Measurements from ENCODE around the gene CHN2. TPM values are rescaled to one million over a fixed set of nuclear protein-coding genes. Genes with fewer than 3 reads are reported as not detected.

Gene CHN2
- total RNA-seq, 1 experiment from 2014 or later: 7.7 TPM

DNA sequence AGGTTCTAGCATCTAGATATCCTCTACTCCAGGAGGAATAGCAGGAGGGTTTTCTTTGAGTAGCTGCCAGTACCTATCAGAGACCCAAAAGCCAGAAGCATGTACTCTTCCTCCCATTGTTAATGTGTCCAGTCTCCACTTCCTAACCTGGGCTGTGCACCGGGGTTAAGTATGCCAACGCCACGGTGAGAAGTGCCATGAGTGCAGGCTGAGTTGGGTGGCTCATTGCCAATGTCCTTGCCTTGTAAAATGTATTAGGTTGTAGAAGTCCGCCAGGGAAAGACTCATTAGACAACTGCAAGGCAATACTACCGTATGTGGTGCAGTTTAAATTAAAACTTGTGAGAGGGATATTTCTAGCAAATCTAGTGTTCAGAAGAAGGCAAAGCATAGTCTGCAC is 314.0 kb downstream of the CHN2 start:
- POLR2A ChIA-PET (ENCODE audit: unreplicated experiment): no interaction called here
- no peak overlapping the region for H3K27ac ChIP-seq (ENCODE audit: low read length)
- ATAC-seq: no peak

GRCh38 chr7:29510028-29510427 is 315.5 kb downstream of the CHN2 start:
- TF ChIP-seq EZH2 (IDR thresholded peaks at IDR 0.05; ENCODE audit: low read length, unreplicated experiment): no peak
- TF ChIP-seq, protein P1, sequence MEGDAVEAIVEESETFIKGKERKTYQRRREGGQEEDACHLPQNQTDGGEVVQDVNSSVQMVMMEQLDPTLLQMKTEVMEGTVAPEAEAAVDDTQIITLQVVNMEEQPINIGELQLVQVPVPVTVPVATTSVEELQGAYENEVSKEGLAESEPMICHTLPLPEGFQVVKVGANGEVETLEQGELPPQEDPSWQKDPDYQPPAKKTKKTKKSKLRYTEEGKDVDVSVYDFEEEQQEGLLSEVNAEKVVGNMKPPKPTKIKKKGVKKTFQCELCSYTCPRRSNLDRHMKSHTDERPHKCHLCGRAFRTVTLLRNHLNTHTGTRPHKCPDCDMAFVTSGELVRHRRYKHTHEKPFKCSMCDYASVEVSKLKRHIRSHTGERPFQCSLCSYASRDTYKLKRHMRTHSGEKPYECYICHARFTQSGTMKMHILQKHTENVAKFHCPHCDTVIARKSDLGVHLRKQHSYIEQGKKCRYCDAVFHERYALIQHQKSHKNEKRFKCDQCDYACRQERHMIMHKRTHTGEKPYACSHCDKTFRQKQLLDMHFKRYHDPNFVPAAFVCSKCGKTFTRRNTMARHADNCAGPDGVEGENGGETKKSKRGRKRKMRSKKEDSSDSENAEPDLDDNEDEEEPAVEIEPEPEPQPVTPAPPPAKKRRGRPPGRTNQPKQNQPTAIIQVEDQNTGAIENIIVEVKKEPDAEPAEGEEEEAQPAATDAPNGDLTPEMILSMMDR (conservative IDR thresholded peaks at IDR 0.05; ENCODE audit: low read depth, low read length): no peak
- TF ChIP-seq EZH2phosphoT487 (IDR thresholded peaks at IDR 0.05; ENCODE audit: borderline replicate concordance, low read length): no peak
- Histone ChIP-seq H3K4me3 (ENCODE audit: low read length) (no peak overlapping the region), H4K20me1 (ENCODE audit: low read length) (no peaks in the 10 kb centered on the region), H3K9me2 (replicated peaks; ENCODE audit: low read length) (no peaks in the 10 kb centered on the region), H3K27me3 (ENCODE audit: low read length) (no peaks in the 10 kb centered on the region), H3K36me3 (ENCODE audit: low read depth, low read length) (no peaks in the 10 kb centered on the region), H3K9ac (ENCODE audit: low read length) (no peak overlapping the region), H3K9me3 (ENCODE audit: low read length) (no peaks in the 10 kb centered on the region), H3K4me1 (ENCODE audit: insufficient read depth, low read length) (no peaks in the 10 kb centered on the region), H2AFZ (ENCODE audit: low read length) (no peak overlapping the region), H3K79me2 (ENCODE audit: low read length) (no peaks in the 10 kb centered on the region), H3F3A (ENCODE audit: low read length, unreplicated experiment) (no peaks in the 10 kb centered on the region), H3K4me2 (ENCODE audit: low read length) (no peak overlapping the region), H3K27ac (ENCODE audit: low read length) (no peak overlapping the region)
- POLR2A ChIA-PET (ENCODE audit: unreplicated experiment): no interaction called here
- CTCF ChIA-PET: no interaction called here
- intact Hi-C loops (cut with micrococcal nuclease): no loop called here
- ATAC-seq (no peak), DNase-seq (no peak)
- no TSS peak for BruUV-seq (replicated peaks)

More for the DNA sequence above, 314.0 kb downstream of the CHN2 start:
- BruUV-seq (replicated peaks): no TSS peak
- Histone ChIP-seq H3K79me2 (ENCODE audit: low read length) (no peaks in the 10 kb centered on the region), H3K9me2 (replicated peaks; ENCODE audit: low read length) (no peaks in the 10 kb centered on the region), H2AFZ (ENCODE audit: low read length) (no peak overlapping the region), H3K4me3 (ENCODE audit: low read length) (no peak overlapping the region), H3K4me2 (ENCODE audit: low read length) (no peak overlapping the region), H3K4me1 (ENCODE audit: insufficient read depth, low read length) (no peaks in the 10 kb centered on the region), H4K20me1 (ENCODE audit: low read length) (no peaks in the 10 kb centered on the region), H3K9me3 (ENCODE audit: low read length) (no peaks in the 10 kb centered on the region), H3K36me3 (ENCODE audit: low read depth, low read length) (no peaks in the 10 kb centered on the region), H3K9ac (ENCODE audit: low read length) (no peak overlapping the region), H3K27me3 (ENCODE audit: low read length) (no peaks in the 10 kb centered on the region), H3F3A (ENCODE audit: low read length, unreplicated experiment) (no peaks in the 10 kb centered on the region)
- CTCF ChIA-PET: no interaction called here
- TF ChIP-seq EZH2 (IDR thresholded peaks at IDR 0.05; ENCODE audit: low read length, unreplicated experiment) (no peak), EZH2phosphoT487 (IDR thresholded peaks at IDR 0.05; ENCODE audit: borderline replicate concordance, low read length) (no peak)
- TF ChIP-seq, protein P1 (conservative IDR thresholded peaks at IDR 0.05; ENCODE audit: low read depth, low read length): no peak
- no peak for DNase-seq
- intact Hi-C loops (cut with micrococcal nuclease): no loop called here

DNA sequence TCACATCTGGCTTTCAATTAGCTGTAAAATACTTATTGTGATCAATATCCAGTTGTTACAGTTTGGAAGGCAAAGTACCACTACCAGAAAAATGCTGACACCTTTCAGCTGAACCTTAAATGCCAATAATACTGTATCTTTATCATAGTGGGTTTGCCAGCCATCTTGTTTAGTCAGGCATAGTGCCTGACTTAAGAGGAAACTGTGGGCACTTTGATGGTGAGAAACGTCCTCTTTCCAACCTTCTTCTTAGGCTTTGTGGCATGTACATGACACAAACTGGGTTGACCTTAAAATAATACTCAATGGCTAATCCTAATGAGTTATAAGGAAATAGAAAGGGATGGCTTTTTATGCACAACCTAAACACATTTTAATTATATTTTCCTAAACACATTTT is 316.8 kb downstream of the CHN2 start:
- Histone ChIP-seq H3K9me2 (replicated peaks; ENCODE audit: low read length) (no peaks in the 10 kb centered on the region), H3K4me1 (ENCODE audit: insufficient read depth, low read length) (no peaks in the 10 kb centered on the region), H3K36me3 (ENCODE audit: low read depth, low read length) (no peaks in the 10 kb centered on the region), H3K9ac (ENCODE audit: low read length) (no peak overlapping the region), H3K27me3 (ENCODE audit: low read length) (no peaks in the 10 kb centered on the region), H4K20me1 (ENCODE audit: low read length) (no peaks in the 10 kb centered on the region), H3K79me2 (ENCODE audit: low read length) (no peaks in the 10 kb centered on the region), H3K4me2 (ENCODE audit: low read length) (no peak overlapping the region), H2AFZ (ENCODE audit: low read length) (no peak overlapping the region), H3F3A (ENCODE audit: low read length, unreplicated experiment) (no peaks in the 10 kb centered on the region), H3K9me3 (ENCODE audit: low read length) (no peaks in the 10 kb centered on the region), H3K4me3 (ENCODE audit: low read length) (no peak overlapping the region), H3K27ac (ENCODE audit: low read length) (no peak overlapping the region)
- ATAC-seq: no peak
- no TSS peak for BruUV-seq (replicated peaks)
- CTCF ChIA-PET: no interaction called here
- intact Hi-C loops (cut with micrococcal nuclease): no loop called here
- POLR2A ChIA-PET (ENCODE audit: unreplicated experiment): no interaction called here
- TF ChIP-seq, protein P1 (conservative IDR thresholded peaks at IDR 0.05; ENCODE audit: low read depth, low read length): no peak
- TF ChIP-seq EZH2 (IDR thresholded peaks at IDR 0.05; ENCODE audit: low read length, unreplicated experiment) (no peak), EZH2phosphoT487 (IDR thresholded peaks at IDR 0.05; ENCODE audit: borderline replicate concordance, low read length) (no peak)
- DNase-seq: no peak
